H9 (cell line): ENCODE measurements around the gene SCN1B. TPM values are rescaled to one million over a fixed set of nuclear protein-coding genes. Genes with fewer than 3 reads are reported as not detected.

Experiments
- DNase-seq: peaks from one replicate; pipeline ENCODE4 v3.0.0-alpha.2; 2017
- H2AFZ ChIP-seq: one replicate; pipeline ENCODE4 v1.6.1; 2013; ENCODE audit warnings: mild to moderate bottlenecking, low read length, control low read depth, moderate library complexity
- H2AK5ac ChIP-seq: 2 replicates; pipeline ENCODE4 v1.6.1; 2013; ENCODE audit warnings: low read length, control low read depth, mixed read lengths; ENCODE audit not compliant: insufficient read length
- H2BK120ac ChIP-seq: one replicate; pipeline ENCODE4 v1.6.1; 2013; ENCODE audit warnings: low read depth, mild to moderate bottlenecking, low read length, control low read depth, inconsistent platforms; ENCODE audit not compliant: poor library complexity, severe bottlenecking
- H2BK12ac ChIP-seq: 2 replicates; pipeline ENCODE4 v1.6.1; 2013; ENCODE audit warnings: low read length, control low read depth, mixed read lengths, low read depth; ENCODE audit not compliant: insufficient read length
- H2BK15ac ChIP-seq: 2 replicates; pipeline ENCODE4 v1.6.1; 2013; ENCODE audit warnings: low read depth, low read length, control low read depth
- H2BK20ac ChIP-seq: one replicate; pipeline ENCODE4 v1.6.1; 2013; ENCODE audit warnings: low read depth, mild to moderate bottlenecking, low read length, control low read depth, inconsistent platforms; ENCODE audit not compliant: poor library complexity, severe bottlenecking
- H2BK5ac ChIP-seq: 2 replicates; pipeline ENCODE4 v1.6.1; 2013; ENCODE audit warnings: low read length, control low read depth, mixed read lengths; ENCODE audit not compliant: insufficient read length
- H3K14ac ChIP-seq: 2 replicates; pipeline ENCODE4 v1.6.1; 2013; ENCODE audit warnings: low read length, control low read depth; ENCODE audit not compliant: insufficient read depth
- H3K18ac ChIP-seq: 2 replicates; pipeline ENCODE4 v1.6.1; 2013; ENCODE audit warnings: low read depth, mild to moderate bottlenecking, mixed read lengths, low read length, control low read depth; ENCODE audit not compliant: insufficient read length
- H3K23ac ChIP-seq: 2 replicates; pipeline ENCODE4 v1.6.1; 2013; ENCODE audit warnings: low read length, control low read depth, mixed read lengths, low read depth; ENCODE audit not compliant: insufficient read length
- H3K23me2 ChIP-seq: 2 replicates; pipeline ENCODE4 v1.6.1; 2013; ENCODE audit warnings: low read depth, mild to moderate bottlenecking, mixed read lengths, low read length, control low read depth; ENCODE audit not compliant: insufficient read length, poor library complexity, severe bottlenecking
- H3K27ac ChIP-seq: 2 replicates; pipeline ENCODE4 v1.5.1; 2013; ENCODE audit warnings: low read length, control low read depth, mixed read lengths, low read depth; ENCODE audit not compliant: insufficient read length
- H3K27me3 ChIP-seq: 2 replicates; pipeline ENCODE4 v1.6.1; 2013; ENCODE audit warnings: low read length, control low read depth, inconsistent platforms; ENCODE audit not compliant: insufficient read depth
- H3K4ac ChIP-seq: 2 replicates; pipeline ENCODE4 v1.6.1; 2013; ENCODE audit warnings: low read depth, mild to moderate bottlenecking, control low read depth, inconsistent platforms, low read length, moderate library complexity
- H3K4me1 ChIP-seq: 2 replicates; pipeline ENCODE4 v1.6.1; 2013; ENCODE audit warnings: low read length, control low read depth, inconsistent platforms; ENCODE audit not compliant: insufficient read depth
- H3K4me2 ChIP-seq: 2 replicates; pipeline ENCODE4 v1.6.1; 2013; ENCODE audit warnings: low read length, control low read depth, mixed read lengths; ENCODE audit not compliant: insufficient read length, insufficient read depth
- H3K56ac ChIP-seq: 2 replicates; pipeline ENCODE4 v1.6.1; 2013; ENCODE audit warnings: low read depth, mild to moderate bottlenecking, mixed read lengths, low read length, control low read depth; ENCODE audit not compliant: insufficient read length
- H3K79me1 ChIP-seq: 2 replicates; pipeline ENCODE4 v1.6.1; 2013; ENCODE audit warnings: low read depth, mild to moderate bottlenecking, moderate library complexity, low read length, control low read depth, inconsistent platforms; ENCODE audit not compliant: insufficient read depth, poor library complexity, severe bottlenecking
- H3K79me2 ChIP-seq: 2 replicates; pipeline ENCODE4 v1.6.1; 2013; ENCODE audit warnings: low read length, control low read depth, inconsistent platforms; ENCODE audit not compliant: insufficient read depth
- H3K9ac ChIP-seq: 2 replicates; pipeline ENCODE4 v1.6.1; 2013; ENCODE audit warnings: low read length, control low read depth, mixed read lengths; ENCODE audit not compliant: insufficient read length; ENCODE audit errors: extremely low read depth
- H3K9me3 ChIP-seq: one replicate; pipeline ENCODE4 v1.6.1; 2013; ENCODE audit warnings: low read depth, low read length, inconsistent platforms; ENCODE audit not compliant: control insufficient read depth
- H3T11ph ChIP-seq: one replicate; pipeline ENCODE4 v1.6.1; 2013; ENCODE audit warnings: mild to moderate bottlenecking, low read length, control low read depth, inconsistent platforms
- H4K20me1 ChIP-seq: one replicate; pipeline ENCODE4 v1.6.1; 2013; ENCODE audit not compliant: control insufficient read depth, insufficient read length, insufficient read depth
- H4K5ac ChIP-seq: 2 replicates; pipeline ENCODE4 v1.6.1; 2013; ENCODE audit warnings: low read depth, mild to moderate bottlenecking, mixed read lengths, low read length, control low read depth; ENCODE audit not compliant: insufficient read length
- H4K8ac ChIP-seq: replicated peaks from 2 replicates; pipeline ENCODE4 v1.6.1; 2013; ENCODE audit warnings: low read length, control low read depth, mixed read lengths, low read depth; ENCODE audit not compliant: insufficient read length
- H4K91ac ChIP-seq: 2 replicates; pipeline ENCODE4 v1.6.1; 2013; ENCODE audit warnings: low read depth, mild to moderate bottlenecking, moderate library complexity, mixed read lengths, low read length, control low read depth; ENCODE audit not compliant: insufficient read length
- H3K27ac Mint-ChIP-seq, 3 experiments: 2 replicates in 2 of 3; 3 replicates in 1 of 3; pipeline ENCODE4 v1.8.0; 2020 to 2021; ENCODE audit warnings: mixed read lengths in 3 of 3, mild to moderate bottlenecking in 1 of 3, moderate library complexity in 1 of 3
- H3K27me3 Mint-ChIP-seq: 2 replicates; pipeline ENCODE4 v1.8.0; 2021; ENCODE audit warnings: low read depth, mild to moderate bottlenecking, moderate library complexity, mixed read lengths
- H3K36me3 Mint-ChIP-seq, 3 experiments: 2 replicates in 2 of 3; 3 replicates in 1 of 3; pipeline ENCODE4 v1.8.0; 2020 to 2021; ENCODE audit warnings: low read depth in 3 of 3, mixed read lengths in 3 of 3; ENCODE audit not compliant: insufficient read depth in 1 of 3
- H3K4me1 Mint-ChIP-seq, 2 experiments: 2 replicates each; pipeline ENCODE4 v1.8.0; 2020; ENCODE audit warnings: mixed read lengths in 2 of 2
- H3K4me3 Mint-ChIP-seq, 2 experiments: 2 replicates in 1 of 2; 3 replicates in 1 of 2; pipeline ENCODE4 v1.8.0; 2020 to 2021; ENCODE audit warnings: mild to moderate bottlenecking in 2 of 2, mixed read lengths in 2 of 2, moderate library complexity in 1 of 2
- H3K9me3 Mint-ChIP-seq, 2 experiments: 2 replicates in 1 of 2; 3 replicates in 1 of 2; pipeline ENCODE4 v1.8.0; 2020; ENCODE audit warnings: mild to moderate bottlenecking in 2 of 2, mixed read lengths in 2 of 2, moderate library complexity in 1 of 2
- WGBS: extraction: QIAGEN DNeasy Blood & Tissue Kit; methylation state at CpG from one replicate; pipeline ENCODE4 v1.1.7; 2013; ENCODE audit warnings: missing lambda C conversion rate, low lambda C conversion rate, mixed read lengths; ENCODE audit not compliant: insufficient read length; ENCODE audit errors: extremely low coverage; 5-methylcytosine and 5-hydroxymethylcytosine counted together
- total RNA-seq: library from RNA; stranded (reverse); gene quantifications from 2 replicates; pipeline ENCODE4 v1.2.1, GENCODE V29; 2021
- TF ChIP-seq, protein P1 (sequence below): fragments of 200-600 bp; sonication (generic); conservative IDR thresholded peaks from 3 replicates; pipeline ENCODE4 v1.8.0; 2021; ENCODE audit warnings: antibody characterized with exemption, mild to moderate bottlenecking

SCN1B gene
- total RNA-seq, 1 experiment from 2014 or later = 3.8 TPM

DNA sequence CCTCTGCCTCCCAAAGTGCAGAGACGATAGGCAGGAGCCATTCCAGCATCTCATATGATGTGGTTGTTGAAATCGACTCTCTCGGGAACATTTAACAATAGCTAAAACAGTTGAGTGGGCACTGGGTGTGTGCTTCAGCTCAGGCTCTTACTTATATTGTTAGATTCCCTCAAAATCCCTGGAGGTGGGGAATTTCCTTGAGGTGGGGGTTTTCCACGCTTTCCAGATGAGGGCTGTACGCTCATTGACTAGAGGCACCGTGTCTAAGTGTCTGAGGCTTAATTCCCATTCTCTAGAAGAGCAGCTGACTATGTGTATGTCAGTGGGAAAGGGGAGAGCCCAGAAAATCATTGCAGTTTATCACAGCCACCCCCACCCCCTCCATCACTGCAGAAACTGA is 41.0 kb upstream of the SCN1B start:
- H4K5ac ChIP-seq = no peak overlapping the region
- Mint-ChIP-seq H3K4me1 (peaks cover 14 to 15% of the 10 kb centered on the region in 2 experiments), H3K36me3 (peaks cover 0 to 6% (median 0%) of the 10 kb centered on the region in 3 experiments; a peak in 3 of 7 replicates), H3K4me3 (no peak overlapping the region), H3K9me3 (peaks cover 1 to 9% of the 10 kb centered on the region in 2 experiments), H3K27ac (no peak overlapping the region; a peak in 1 of 7 replicates), H3K27me3 (no peaks in the 10 kb centered on the region; the same call in 1 of the 2 replicates)
- peaks cover 6% of the 10 kb centered on the region; the same call in 1 of the 2 replicates for H3K4me1 ChIP-seq
- H2AFZ ChIP-seq = no peak overlapping the region
- H3K18ac ChIP-seq = no peak overlapping the region
- H2BK20ac ChIP-seq = no peak overlapping the region
- H3K4me2 ChIP-seq = no peak overlapping the region
- H3K9ac ChIP-seq = no peak overlapping the region
- TF ChIP-seq, protein P1, sequence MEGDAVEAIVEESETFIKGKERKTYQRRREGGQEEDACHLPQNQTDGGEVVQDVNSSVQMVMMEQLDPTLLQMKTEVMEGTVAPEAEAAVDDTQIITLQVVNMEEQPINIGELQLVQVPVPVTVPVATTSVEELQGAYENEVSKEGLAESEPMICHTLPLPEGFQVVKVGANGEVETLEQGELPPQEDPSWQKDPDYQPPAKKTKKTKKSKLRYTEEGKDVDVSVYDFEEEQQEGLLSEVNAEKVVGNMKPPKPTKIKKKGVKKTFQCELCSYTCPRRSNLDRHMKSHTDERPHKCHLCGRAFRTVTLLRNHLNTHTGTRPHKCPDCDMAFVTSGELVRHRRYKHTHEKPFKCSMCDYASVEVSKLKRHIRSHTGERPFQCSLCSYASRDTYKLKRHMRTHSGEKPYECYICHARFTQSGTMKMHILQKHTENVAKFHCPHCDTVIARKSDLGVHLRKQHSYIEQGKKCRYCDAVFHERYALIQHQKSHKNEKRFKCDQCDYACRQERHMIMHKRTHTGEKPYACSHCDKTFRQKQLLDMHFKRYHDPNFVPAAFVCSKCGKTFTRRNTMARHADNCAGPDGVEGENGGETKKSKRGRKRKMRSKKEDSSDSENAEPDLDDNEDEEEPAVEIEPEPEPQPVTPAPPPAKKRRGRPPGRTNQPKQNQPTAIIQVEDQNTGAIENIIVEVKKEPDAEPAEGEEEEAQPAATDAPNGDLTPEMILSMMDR = no peak
- H3K27ac ChIP-seq = no peak overlapping the region
- no peak overlapping the region for H2BK12ac ChIP-seq
- H2BK120ac ChIP-seq = no peak overlapping the region
- H3K23ac ChIP-seq = no peak overlapping the region
- H3K27me3 ChIP-seq = no peaks in the 10 kb centered on the region
- no peak overlapping the region for H4K8ac ChIP-seq
- no peaks in the 10 kb centered on the region for H3K79me2 ChIP-seq
- no peak overlapping the region for H3K4ac ChIP-seq
- H3K23me2 ChIP-seq = no peaks in the 10 kb centered on the region
- no peak overlapping the region for H4K91ac ChIP-seq
- no peak overlapping the region for H3K56ac ChIP-seq
- no peaks in the 10 kb centered on the region for H3K79me1 ChIP-seq
- no peak for DNase-seq
- no CpG with 5 or more reads among the region's 6 CpGs for WGBS
- H2AK5ac ChIP-seq = no peak overlapping the region
- no peak overlapping the region for H2BK5ac ChIP-seq
- H3K14ac ChIP-seq = no peak overlapping the region
- H4K20me1 ChIP-seq = no peaks in the 10 kb centered on the region
- H3K9me3 ChIP-seq = no peaks in the 10 kb centered on the region
- H2BK15ac ChIP-seq = no peak overlapping the region
- H3T11ph ChIP-seq = no peak overlapping the region
